GM18868 (cell line): ENCODE results near the gene KIFC3.
A peak's percentile ranks its signal among the peaks of the same experiment; 100 is the strongest.
"Not testable (repeated sequence)": the region's sequence is repeated elsewhere in the genome, so short reads cannot be mapped to it uniquely, and the experiment has no call there.

Source experiments
- ATAC-seq: cut with Tn5 transposase; IDR thresholded peaks from one replicate; pipeline ENCODE4 v1.9.1; 2021; ENCODE audit warnings: mild to moderate bottlenecking, moderate library complexity; ENCODE audit not compliant: unreplicated experiment

Gene KIFC3

DNA sequence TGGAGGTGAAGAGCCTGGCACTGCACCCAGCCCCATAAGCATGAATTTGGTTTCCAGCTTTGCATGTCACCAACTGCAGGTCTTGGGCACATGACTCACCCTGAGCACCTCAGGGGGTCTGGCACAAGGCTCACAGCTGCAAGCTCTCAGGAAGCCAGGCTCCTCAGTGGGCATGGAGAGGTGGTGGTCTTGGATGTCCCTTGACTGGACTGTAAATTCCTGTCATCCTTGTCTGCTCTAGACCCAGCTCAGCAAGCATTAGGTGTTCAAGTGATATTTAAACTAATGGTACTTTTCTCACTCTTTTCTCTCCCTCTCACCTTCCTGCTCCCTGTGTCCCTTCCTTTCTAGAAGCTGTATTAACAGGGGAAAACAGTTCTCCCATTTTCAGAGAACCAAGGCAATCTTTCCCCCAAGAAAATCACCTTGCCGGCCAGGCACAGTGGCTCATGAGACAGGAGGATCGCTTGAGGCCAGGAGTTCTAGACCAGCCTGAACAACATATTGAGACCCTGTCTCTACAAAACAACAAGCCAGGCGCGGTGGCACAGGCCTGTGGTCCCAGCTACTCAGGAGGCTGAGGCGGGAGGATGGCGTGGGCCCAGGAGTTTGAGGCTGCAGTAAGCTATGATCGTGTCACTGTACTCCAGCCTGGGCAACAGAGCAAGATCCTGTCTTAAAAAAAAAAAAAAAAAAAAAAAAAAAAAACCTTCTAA is 5.1 kb upstream of the KIFC3 start:
- no peak for ATAC-seq

DNA sequence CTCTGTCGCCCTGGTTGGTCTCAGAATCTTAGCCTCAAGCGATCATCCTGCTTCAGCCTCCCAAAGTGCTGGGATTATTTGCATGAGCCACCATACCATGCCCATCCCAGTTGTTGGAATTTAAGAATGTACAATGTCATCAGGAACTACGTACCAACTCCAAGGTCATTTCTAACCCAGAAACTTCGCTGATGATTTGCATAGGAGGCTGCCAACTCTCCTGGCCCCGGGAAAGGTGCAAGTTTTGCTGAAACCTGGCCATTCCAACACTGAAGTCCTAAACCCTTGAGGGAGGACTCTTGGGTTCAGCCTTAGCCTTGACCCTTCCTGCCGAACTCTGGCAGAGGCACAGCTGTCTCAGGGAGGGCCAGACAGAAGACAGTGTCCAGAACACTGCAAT is 2.9 kb upstream of the KIFC3 start:
- no peak for ATAC-seq

GRCh38 chr16:57804111-57804837 is 2.0 kb upstream of the KIFC3 start:
- ATAC-seq: no peak

- ATAC-seq: no peak
These were observed 1.1 kb upstream of the KIFC3 start for GRCh38 chr16:57803134-57803990.

GRCh38 chr16:57801809-57802340 is 416 bp downstream of the KIFC3 start:
- no peak for ATAC-seq

DNA sequence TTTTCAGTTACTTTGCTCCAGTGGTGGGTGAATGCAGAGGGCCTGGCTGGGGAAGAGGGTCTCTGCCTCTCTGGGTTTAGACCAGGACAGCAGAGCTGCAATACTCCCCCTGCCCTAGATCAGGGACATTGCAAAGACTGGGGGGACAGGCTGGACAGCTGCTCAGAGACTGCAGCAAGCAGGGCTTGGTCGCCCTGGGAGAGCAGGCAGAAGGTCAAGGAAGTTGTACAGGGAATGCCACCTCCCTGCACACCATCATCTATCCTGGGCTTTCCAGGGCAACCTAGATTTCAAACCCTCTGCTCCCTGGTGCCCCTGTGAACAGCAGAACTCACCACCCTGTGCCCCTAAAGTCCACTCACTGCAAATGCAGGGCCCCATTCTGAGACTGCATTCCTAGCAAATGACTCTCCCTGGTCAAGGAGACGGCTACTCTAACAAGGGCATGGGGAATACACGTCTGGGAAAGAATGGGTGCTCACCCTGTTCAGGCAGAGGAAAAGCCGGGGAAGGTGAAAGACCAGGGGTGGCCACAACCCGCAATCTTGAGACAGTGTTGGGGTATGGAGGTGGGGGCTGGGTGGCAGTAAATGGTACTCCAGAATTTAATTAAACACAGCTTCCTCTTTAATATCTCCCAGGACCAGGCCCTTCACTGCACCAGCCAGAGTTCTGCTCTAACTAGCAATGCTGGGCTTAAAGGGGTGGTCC is 1.0 kb downstream of the KIFC3 start:
- no peak for ATAC-seq

DNA sequence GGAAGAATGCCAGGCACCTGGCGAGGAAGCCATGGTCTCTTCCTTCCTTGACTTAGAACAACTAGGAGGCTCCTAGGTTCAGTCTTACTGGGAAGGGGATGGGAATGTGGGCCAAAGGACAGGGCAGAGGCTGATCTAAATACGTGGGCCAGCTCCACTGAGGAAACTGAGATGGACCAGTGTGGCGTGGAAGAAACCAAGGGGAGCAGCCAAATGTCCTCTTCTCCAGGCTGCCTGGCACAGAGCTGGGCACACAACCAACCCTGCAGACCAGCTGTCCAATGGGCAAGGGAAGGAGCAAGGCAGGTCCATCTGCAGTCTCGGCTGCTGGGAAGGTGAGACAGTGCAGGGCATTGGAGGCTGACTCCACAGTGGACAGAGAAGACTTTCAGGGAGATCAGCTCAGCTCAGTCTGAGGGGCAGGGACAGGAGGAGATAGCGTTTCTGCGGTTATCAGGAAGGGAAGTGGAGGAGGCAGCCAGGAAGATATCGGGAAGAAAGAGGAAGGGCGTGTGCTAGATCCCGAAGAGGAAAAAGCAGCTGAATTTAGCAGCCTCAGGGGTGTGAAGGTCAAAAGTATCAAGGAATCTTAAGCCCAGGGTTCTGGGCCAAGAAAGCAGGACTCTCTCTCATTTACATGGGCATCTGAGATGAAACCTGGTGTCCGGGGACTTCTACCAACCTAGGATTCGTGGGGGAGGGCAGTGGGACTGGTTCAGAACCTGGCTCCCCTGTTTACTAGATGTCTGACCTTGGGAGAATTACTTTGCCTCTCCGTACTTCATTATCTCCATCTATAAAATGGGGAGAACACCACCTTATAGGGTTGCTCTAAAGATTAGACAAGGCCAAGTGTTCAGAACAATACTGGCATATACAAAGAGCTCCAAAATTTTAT is 1.8 kb downstream of the KIFC3 start:
- ATAC-seq: no peak

DNA sequence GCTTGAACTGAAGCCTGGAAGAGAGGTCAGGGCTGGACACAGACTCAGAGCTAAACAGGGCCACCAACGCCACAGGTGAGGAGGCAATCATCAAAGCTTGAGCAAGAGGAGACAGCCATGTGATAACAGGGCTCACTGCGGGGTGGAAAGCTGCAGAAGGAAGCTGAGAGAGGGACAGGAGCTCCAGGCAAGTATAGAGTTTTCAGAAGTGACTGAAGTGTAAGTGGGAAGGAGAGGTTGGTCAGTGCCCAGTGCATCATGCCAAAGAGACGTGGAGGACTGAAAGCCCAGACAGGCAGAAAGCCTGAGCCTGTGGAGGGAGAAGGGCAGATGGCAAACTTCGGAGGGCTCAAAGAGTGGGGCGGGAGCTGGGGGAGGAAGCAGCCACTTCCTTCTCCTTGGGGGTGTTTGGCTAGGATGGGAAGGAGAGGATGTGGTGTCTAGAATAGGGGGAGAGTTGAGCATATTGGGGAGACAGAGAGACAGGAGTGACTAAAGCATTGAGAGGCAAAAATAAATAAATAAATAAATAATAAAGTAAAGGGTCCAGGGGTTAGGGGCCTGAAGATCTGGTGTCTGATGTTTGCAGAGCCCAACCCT is 2.6 kb downstream of the KIFC3 start:
- no peak for ATAC-seq

DNA sequence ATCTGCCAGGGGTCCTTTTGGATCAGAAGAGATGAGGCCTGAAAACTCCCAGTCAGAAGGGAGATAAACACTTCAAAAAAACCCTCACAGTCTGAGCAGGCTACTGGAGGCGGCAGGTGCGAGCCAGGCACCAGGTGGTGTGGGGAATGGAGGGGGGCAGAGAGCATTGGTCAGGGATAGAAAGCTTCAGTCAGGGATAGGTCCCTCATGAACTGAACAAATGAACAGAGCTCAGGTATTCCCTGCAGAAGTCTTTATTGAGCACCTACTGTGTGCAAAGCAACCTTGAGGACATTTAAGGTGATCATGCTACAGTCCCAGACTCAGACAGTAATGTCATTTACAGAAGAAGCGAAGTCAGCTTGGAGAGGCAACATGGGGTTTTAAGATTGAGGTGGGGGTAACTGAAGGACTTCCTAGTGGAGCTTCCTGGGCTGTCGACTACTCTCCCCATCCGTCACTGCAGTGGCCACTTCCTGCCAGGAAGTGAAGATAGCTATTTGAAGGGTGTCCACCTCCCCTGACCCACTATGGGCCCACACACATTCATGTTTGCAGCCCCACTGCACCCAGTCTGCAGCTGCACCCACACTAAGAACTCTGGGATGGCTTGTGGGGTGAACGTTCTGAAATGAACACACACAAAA is 3.2 kb downstream of the KIFC3 start:
- ATAC-seq: no peak

DNA sequence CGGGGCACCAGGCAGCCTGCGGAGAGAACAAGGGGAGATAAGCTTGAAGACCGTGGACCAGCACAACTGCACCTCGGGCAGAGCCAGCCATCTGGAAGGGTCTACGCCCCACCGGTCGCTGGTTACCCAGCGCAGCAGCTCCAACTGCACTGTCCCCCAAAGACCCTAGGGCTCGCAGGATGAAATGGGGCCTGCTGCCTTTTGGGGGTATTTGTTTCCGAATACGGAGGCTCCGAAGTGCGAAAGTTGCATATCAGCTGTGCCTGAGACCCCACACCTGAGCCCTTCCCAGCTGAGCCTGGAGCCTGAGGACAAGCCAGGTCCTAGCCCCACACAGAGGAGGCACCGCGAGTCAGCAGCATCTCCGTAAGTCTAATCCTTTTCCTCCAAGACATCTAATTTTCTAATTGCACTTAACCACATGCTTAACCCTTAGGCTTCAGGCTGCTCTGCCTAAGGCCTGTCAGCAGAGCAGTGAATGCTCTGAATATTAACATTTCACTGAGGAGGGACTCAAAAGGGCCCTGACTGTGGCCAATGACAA is 4.0 kb downstream of the KIFC3 start:
- ATAC-seq: no peak

- no peak for ATAC-seq
These were observed 4.6 kb downstream of the KIFC3 start for GRCh38 chr16:57797526-57798266.

GRCh38 chr16:57797216-57797525 is 5.1 kb downstream of the KIFC3 start:
- no peak for ATAC-seq

- ATAC-seq: not testable (repeated sequence)
These were observed 6.3 kb downstream of the KIFC3 start for GRCh38 chr16:57796014-57796413.

DNA sequence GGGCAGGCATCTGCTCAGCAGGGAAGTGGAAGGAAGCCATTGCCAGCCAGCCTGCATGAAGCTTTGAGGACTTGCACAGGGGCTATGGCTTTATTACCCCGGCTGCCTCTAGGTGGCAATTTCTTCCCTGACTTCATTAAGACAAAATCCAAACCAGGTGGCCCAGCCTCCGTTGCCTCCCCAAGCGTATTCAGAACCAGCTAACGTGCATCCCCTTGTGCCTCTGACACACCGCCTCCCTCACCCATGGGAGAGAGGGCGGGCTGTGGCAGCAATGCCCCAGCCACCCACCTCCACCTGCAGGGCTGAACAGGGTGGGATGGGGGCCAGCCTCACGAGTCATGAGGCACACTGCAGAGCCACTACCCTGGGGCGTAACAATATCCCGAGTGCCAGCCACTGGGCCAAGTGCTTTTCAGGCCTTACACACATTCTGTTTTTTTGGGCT is 6.8 kb downstream of the KIFC3 start:
- peak; percentile 69 for ATAC-seq

- no peak for ATAC-seq
These were observed 7.4 kb downstream of the KIFC3 start for GRCh38 chr16:57794849-57795430.

DNA sequence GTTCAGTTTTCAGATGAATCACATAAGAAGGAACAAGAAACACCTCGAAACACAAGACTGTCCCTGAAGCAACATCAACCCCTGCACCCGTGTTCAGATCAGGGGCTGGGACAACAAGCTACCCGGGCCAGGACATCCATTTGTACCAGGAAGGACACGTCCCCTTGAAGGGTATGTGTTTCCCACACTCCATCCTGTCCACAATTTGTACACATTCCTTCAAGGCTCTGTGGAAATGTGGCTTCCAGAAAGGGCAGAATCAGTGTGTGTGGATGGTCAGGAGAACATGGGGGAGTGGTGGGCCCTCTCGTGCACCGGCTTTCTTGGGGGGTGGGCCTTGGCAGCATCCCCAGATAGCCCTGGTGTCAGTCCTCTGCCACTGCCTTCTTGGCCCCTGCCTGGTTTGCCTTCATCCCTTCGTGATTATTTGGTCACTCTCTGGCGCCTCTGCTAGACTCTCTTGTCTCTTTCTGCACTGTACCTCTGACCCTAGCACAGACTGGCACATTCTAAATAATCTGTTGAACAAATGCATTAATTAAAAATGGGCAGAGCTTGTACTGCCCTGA is 10.3 kb downstream of the KIFC3 start:
- no peak for ATAC-seq

GRCh38 chr16:57791195-57791892 is 10.9 kb downstream of the KIFC3 start:
- no peak for ATAC-seq
